Measurements from ENCODE around the gene ARF6.
"Not testable (repeated sequence)": the region's sequence is repeated elsewhere in the genome, so short reads cannot be mapped to it uniquely, and the experiment has no call there.

The ARF6 gene

GRCh38 chr14:49933704-49934103 is 40.8 kb downstream of the ARF6 start:
- Histone ChIP-seq H3K4me3 (ENCODE audit: low read depth in 1 of 2, low read length in 1 of 2) (no peak overlapping the region), H3K4me1 (ENCODE audit: control insufficient read depth in 1 of 2, insufficient read depth in 1 of 2, low read depth in 1 of 2, low read length in 1 of 2) (no peaks in the 10 kb centered on the region), H3K27ac (no peak overlapping the region), H3K27me3 (no peaks in the 10 kb centered on the region), H3K9me3 (no peaks in the 10 kb centered on the region), H3K36me3 (no peaks in the 10 kb centered on the region)
- no peak for TF ChIP-seq CTCF (IDR thresholded peaks at IDR 0.05)

DNA sequence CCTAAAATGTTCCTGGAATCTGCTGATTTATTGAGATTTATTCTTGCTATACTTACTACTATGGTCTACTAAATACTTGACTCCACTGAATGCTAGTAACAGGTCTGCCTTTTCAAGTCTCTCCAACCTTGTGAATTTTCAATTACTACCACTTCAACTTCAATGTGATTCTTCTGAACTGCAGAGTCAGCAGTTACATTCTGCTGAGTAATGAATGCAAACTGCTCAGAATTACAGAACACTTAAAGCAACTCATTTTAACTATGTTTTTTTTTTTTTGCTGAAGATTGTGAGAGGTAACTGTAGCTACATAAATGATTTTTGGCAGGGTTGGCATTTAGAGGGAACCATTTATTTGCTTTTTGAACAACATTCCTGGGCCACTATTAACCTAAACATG is 41.8 kb downstream of the ARF6 start:
- Histone ChIP-seq H3K4me3 (ENCODE audit: low read depth in 1 of 2, low read length in 1 of 2) (no peak overlapping the region), H3K4me1 (ENCODE audit: control insufficient read depth in 1 of 2, insufficient read depth in 1 of 2, low read depth in 1 of 2, low read length in 1 of 2) (no peaks in the 10 kb centered on the region), H3K27me3 (no peaks in the 10 kb centered on the region), H3K36me3 (no peaks in the 10 kb centered on the region), H3K27ac (no peak overlapping the region), H3K9me3 (no peaks in the 10 kb centered on the region)
- TF ChIP-seq CTCF (IDR thresholded peaks at IDR 0.05), result no peak

DNA sequence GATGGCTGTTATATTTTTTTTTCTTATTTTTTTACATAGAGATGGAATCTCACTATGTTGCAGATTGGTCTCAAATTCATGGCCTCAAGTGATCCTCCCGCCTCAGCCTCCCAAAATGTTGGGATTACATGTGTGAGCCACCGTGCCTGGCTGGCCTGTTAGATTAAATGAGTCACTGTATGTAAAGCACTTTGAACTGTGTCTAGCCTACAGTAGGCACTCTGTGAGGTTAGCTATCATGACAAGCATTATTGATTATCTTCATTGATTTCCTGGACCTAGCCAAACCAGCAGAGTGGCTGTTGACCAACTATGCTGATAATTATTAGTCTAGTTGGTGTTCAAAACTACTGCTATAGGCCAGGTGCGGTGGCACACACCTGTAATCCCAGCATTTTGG is 42.6 kb downstream of the ARF6 start:
- H3K9me3 ChIP-seq, result no peaks in the 10 kb centered on the region
- H3K27me3 ChIP-seq, result no peaks in the 10 kb centered on the region
- no peaks in the 10 kb centered on the region for H3K4me1 ChIP-seq (ENCODE audit: control insufficient read depth in 1 of 2, insufficient read depth in 1 of 2, low read depth in 1 of 2, low read length in 1 of 2)
- no peak overlapping the region for H3K4me3 ChIP-seq (ENCODE audit: low read depth in 1 of 2, low read length in 1 of 2)
- no peak overlapping the region for H3K27ac ChIP-seq
- TF ChIP-seq CTCF (IDR thresholded peaks at IDR 0.05), result no peak
- H3K36me3 ChIP-seq, result no peaks in the 10 kb centered on the region

- H3K36me3 ChIP-seq; H3K27ac ChIP-seq; H3K27me3 ChIP-seq; H3K4me1 ChIP-seq (ENCODE audit: control insufficient read depth in 1 of 2, insufficient read depth in 1 of 2, low read depth in 1 of 2, low read length in 1 of 2); H3K4me3 ChIP-seq (ENCODE audit: low read depth in 1 of 2, low read length in 1 of 2); H3K9me3 ChIP-seq: not testable (repeated sequence)
Observed at GRCh38 chr14:49936246-49936645, 43.4 kb downstream of the ARF6 start.

GRCh38 chr14:49936882-49937281 is 44.0 kb downstream of the ARF6 start:
- H3K4me3 ChIP-seq (ENCODE audit: low read depth in 1 of 2, low read length in 1 of 2); H3K27ac ChIP-seq; H3K27me3 ChIP-seq; H3K36me3 ChIP-seq; H3K9me3 ChIP-seq; H3K4me1 ChIP-seq (ENCODE audit: control insufficient read depth in 1 of 2, insufficient read depth in 1 of 2, low read depth in 1 of 2, low read length in 1 of 2): not testable (repeated sequence)

- H3K9me3 ChIP-seq; H3K36me3 ChIP-seq; H3K27me3 ChIP-seq; H3K4me1 ChIP-seq (ENCODE audit: control insufficient read depth in 1 of 2, insufficient read depth in 1 of 2, low read depth in 1 of 2, low read length in 1 of 2); H3K27ac ChIP-seq; H3K4me3 ChIP-seq (ENCODE audit: low read depth in 1 of 2, low read length in 1 of 2): not testable (repeated sequence)
Observed at GRCh38 chr14:49939215-49939614, 46.3 kb downstream of the ARF6 start.

DNA sequence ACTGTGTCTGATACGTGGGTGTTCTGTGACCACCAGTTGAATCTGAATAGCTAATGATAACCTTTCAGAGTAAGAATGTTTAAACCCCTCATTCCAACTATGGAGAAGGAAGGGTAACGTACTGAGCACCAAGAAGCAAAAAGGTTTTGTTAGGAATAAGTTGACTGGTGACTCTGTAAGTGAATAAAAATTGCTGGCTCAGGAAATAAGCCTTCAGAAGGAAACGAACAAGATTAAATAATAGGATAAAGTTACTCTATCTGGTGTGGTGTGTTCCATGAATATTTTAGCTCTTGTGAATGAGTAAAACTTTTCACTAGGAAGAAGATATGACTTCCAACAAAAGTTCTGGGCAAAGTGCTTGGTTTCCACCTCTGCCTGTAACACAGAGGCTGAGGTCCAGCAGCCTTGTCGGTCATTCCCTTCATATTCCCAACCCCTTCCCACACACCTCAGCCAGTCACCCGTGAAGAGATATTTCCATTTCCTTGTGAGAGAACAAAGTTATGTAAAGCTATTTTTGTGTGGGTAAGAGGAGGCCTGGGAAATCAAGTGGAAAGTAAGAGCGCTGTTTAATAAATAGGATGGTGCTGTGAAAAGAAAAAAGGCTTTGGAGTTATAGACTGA is 47.1 kb downstream of the ARF6 start:
- Histone ChIP-seq H3K4me3 (ENCODE audit: low read depth in 1 of 2, low read length in 1 of 2) (no peak overlapping the region), H3K27me3 (no peaks in the 10 kb centered on the region), H3K36me3 (no peaks in the 10 kb centered on the region), H3K4me1 (ENCODE audit: control insufficient read depth in 1 of 2, insufficient read depth in 1 of 2, low read depth in 1 of 2, low read length in 1 of 2) (no peaks in the 10 kb centered on the region), H3K27ac (no peak overlapping the region), H3K9me3 (no peaks in the 10 kb centered on the region)
- no peak for TF ChIP-seq CTCF (IDR thresholded peaks at IDR 0.05)
